ENCODE measurements around the gene PAPPA.

GRCh38 chr9:116280529-116280928 lies 126.9 kb downstream of the PAPPA start:
- TF ChIP-seq, protein P1, sequence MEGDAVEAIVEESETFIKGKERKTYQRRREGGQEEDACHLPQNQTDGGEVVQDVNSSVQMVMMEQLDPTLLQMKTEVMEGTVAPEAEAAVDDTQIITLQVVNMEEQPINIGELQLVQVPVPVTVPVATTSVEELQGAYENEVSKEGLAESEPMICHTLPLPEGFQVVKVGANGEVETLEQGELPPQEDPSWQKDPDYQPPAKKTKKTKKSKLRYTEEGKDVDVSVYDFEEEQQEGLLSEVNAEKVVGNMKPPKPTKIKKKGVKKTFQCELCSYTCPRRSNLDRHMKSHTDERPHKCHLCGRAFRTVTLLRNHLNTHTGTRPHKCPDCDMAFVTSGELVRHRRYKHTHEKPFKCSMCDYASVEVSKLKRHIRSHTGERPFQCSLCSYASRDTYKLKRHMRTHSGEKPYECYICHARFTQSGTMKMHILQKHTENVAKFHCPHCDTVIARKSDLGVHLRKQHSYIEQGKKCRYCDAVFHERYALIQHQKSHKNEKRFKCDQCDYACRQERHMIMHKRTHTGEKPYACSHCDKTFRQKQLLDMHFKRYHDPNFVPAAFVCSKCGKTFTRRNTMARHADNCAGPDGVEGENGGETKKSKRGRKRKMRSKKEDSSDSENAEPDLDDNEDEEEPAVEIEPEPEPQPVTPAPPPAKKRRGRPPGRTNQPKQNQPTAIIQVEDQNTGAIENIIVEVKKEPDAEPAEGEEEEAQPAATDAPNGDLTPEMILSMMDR (conservative IDR thresholded peaks at IDR 0.05; ENCODE audit: low read length) = no peak
- TF ChIP-seq EZH2phosphoT487 (IDR thresholded peaks at IDR 0.05; ENCODE audit: borderline replicate concordance) = no peak
